Peyer's patch (tissue), 4 donors: ENCODE measurements around the gene FFAR1. TPM values are rescaled to one million over a fixed set of nuclear protein-coding genes. Genes with fewer than 3 reads are reported as not detected.

ENCODE experiments used
- DNase-seq, 3 donors: peaks; one replicate each; pipeline ENCODE4 v3.0.0-alpha.2; 2017 to 2019
- H3K27ac ChIP-seq, 4 donors: fragments of 200-600 bp; sonication (generic); one replicate each; pipeline ENCODE4 v1.5.1; 2016 to 2019
- H3K27me3 ChIP-seq, 2 donors: fragments of 200-600 bp; sonication (generic); one replicate each; pipeline ENCODE4 v1.5.1; 2019
- H3K36me3 ChIP-seq, 3 donors: fragments of 200-600 bp; sonication (generic); one replicate each; pipeline ENCODE4 v1.5.1; 2016 to 2019
- H3K4me1 ChIP-seq, 4 donors: fragments of 200-600 bp; sonication (generic); one replicate each; pipeline ENCODE4 v1.5.1; 2016 to 2019
- H3K4me3 ChIP-seq, 4 donors: fragments of 200-600 bp; sonication (generic); 1 replicate in 3 of 4; 2 replicates in 1 of 4; pipeline ENCODE4 v1.5.1; 2016 to 2019; ENCODE audit warnings: mild to moderate bottlenecking in 1 of 4
- H3K9me3 ChIP-seq, 4 donors: fragments of 200-600 bp; sonication (generic); one replicate each; pipeline ENCODE4 v1.5.1; 2016 to 2019; ENCODE audit warnings: mild to moderate bottlenecking in 1 of 4
- CTCF ChIP-seq, 6 experiments: fragments of 450-650 bp in 4 of 6; fragments of 200-600 bp in 2 of 6; sonication (generic) in 1 of 6; IDR thresholded peaks; one replicate each; pipeline ENCODE4 v1.5.1; 2017 to 2019; ENCODE audit warnings: antibody characterized with exemption in 6 of 6, mild to moderate bottlenecking in 3 of 6, moderate library complexity in 1 of 6
- POLR2A ChIP-seq, 2 donors: fragments of 450-650 bp; IDR thresholded peaks; one replicate each; pipeline ENCODE4 v1.5.1; 2017; ENCODE audit warnings: antibody characterized with exemption in 2 of 2, mild to moderate bottlenecking in 2 of 2, moderate library complexity in 2 of 2
- total RNA-seq, 4 donors: library from RNA; depleted of rRNA; stranded (reverse); fragments of >200 nt; gene quantifications; one replicate each; pipeline ENCODE4 v1.1.0, GENCODE V29; 2016

Gene FFAR1
- total RNA-seq, 4 donors from 2014 or later = 0.66 to 1.6 TPM; not detected in 2

GRCh38 chr19:35330475-35330874, 17.2 kb upstream of the FFAR1 start:
- no peaks in the 10 kb centered on the region for H3K36me3 ChIP-seq
- H3K27me3 ChIP-seq = no peaks in the 10 kb centered on the region
- H3K4me3 ChIP-seq = peak overlapping the region in 2 of 4 donors; percentile 40 to 43
- H3K9me3 ChIP-seq = no peaks in the 10 kb centered on the region
- DNase-seq = peak in 2 of 3 donors; percentile 94 to 95
- peak overlapping the region in 2 of 4 donors; percentile 64 to 81 for H3K27ac ChIP-seq
- TF ChIP-seq POLR2A (IDR thresholded peaks at IDR 0.05) = no peak
- no peak for TF ChIP-seq CTCF (IDR thresholded peaks at IDR 0.05)
- H3K4me1 ChIP-seq = peaks cover 0 to 7% (median 0%) of the 10 kb centered on the region in 4 donors

GRCh38 chr19:35331551-35332214, 16.0 kb upstream of the FFAR1 start:
- Histone ChIP-seq H3K4me1 (peaks cover 0 to 7% (median 0%) of the 10 kb centered on the region in 4 donors), H3K36me3 (no peaks in the 10 kb centered on the region), H3K27ac (peak overlapping the region in 1 of 4 donors; percentile 81), H3K9me3 (no peaks in the 10 kb centered on the region), H3K27me3 (no peaks in the 10 kb centered on the region), H3K4me3 (peak overlapping the region in 1 of 4 donors; percentile 43)
- no peak for DNase-seq
- TF ChIP-seq CTCF (IDR thresholded peaks at IDR 0.05) (no peak), POLR2A (IDR thresholded peaks at IDR 0.05) (no peak)

GRCh38 chr19:35332817-35333216, 14.9 kb upstream of the FFAR1 start:
- H3K27ac ChIP-seq = peak overlapping the region in 1 of 4 donors; percentile 81

GRCh38 chr19:35334144-35334753, 13.5 kb upstream of the FFAR1 start:
- no peak for DNase-seq
- Histone ChIP-seq H3K4me1 (peaks cover 0 to 7% (median 0%) of the 10 kb centered on the region in 4 donors), H3K4me3 (peak overlapping the region in 1 of 4 donors; percentile 3), H3K36me3 (no peaks in the 10 kb centered on the region), H3K9me3 (no peaks in the 10 kb centered on the region), H3K27ac (peak overlapping the region in 1 of 4 donors; percentile 46), H3K27me3 (no peaks in the 10 kb centered on the region)
- TF ChIP-seq CTCF (IDR thresholded peaks at IDR 0.05) (no peak), POLR2A (IDR thresholded peaks at IDR 0.05) (no peak)

More at GRCh38 chr19:35332817-35333216, 14.9 kb upstream of the FFAR1 start:
- H3K27me3 ChIP-seq = no peaks in the 10 kb centered on the region
- peak in 2 of 3 donors; percentile 72 to 78 for DNase-seq
- H3K4me1 ChIP-seq = peaks cover 0 to 7% (median 0%) of the 10 kb centered on the region in 4 donors
- TF ChIP-seq CTCF (IDR thresholded peaks at IDR 0.05) (no peak), POLR2A (IDR thresholded peaks at IDR 0.05) (no peak)
- no peaks in the 10 kb centered on the region for H3K36me3 ChIP-seq
- peak overlapping the region in 1 of 4 donors; percentile 20 for H3K4me3 ChIP-seq
- H3K9me3 ChIP-seq = no peaks in the 10 kb centered on the region

GRCh38 chr19:35336166-35336955, 11.3 kb upstream of the FFAR1 start:
- no peaks in the 10 kb centered on the region for H3K27me3 ChIP-seq
- no peaks in the 10 kb centered on the region for H3K9me3 ChIP-seq
- no peaks in the 10 kb centered on the region for H3K36me3 ChIP-seq
- peaks cover 0 to 7% (median 0%) of the 10 kb centered on the region in 4 donors for H3K4me1 ChIP-seq
- H3K27ac ChIP-seq = no peak overlapping the region
- no peak for DNase-seq
- TF ChIP-seq POLR2A (IDR thresholded peaks at IDR 0.05) (no peak), CTCF (IDR thresholded peaks at IDR 0.05) (no peak)
- no peak overlapping the region for H3K4me3 ChIP-seq
